Right atrium auricular region (tissue), 2 donors: ENCODE data around the gene PLPP6. TPM values are rescaled to one million over a fixed set of nuclear protein-coding genes. Genes with fewer than 3 reads are reported as not detected.

Experiments used
- DNase-seq: peaks from one replicate; pipeline ENCODE4 v3.0.0-alpha.2; 2019; ENCODE audit warnings: low spot score
- H3K27ac ChIP-seq, 2 donors: fragments of 200-600 bp; sonication (generic); 1 replicate in 1 of 2; 2 replicates in 1 of 2; pipeline ENCODE4 v1.5.1; 2016 to 2019
- H3K27me3 ChIP-seq, 2 donors: fragments of 200-600 bp; sonication (generic); one replicate each; pipeline versions ENCODE4 v1.5.1 to v1.6.0; 2017 to 2019
- H3K36me3 ChIP-seq: fragments of 200-600 bp; sonication (generic); one replicate; pipeline ENCODE4 v1.5.1; 2016
- H3K4me1 ChIP-seq, 2 donors: fragments of 200-600 bp; sonication (generic); one replicate each; pipeline versions ENCODE4 v1.5.1 to v1.6.0; 2017 to 2019
- H3K4me3 ChIP-seq, 2 donors: fragments of 200-600 bp; sonication (generic); 1 replicate in 1 of 2; 2 replicates in 1 of 2; pipeline ENCODE4 v1.5.1; 2017 to 2019; ENCODE audit warnings: mild to moderate bottlenecking in 1 of 2, moderate library complexity in 1 of 2
- H3K9me3 ChIP-seq, 2 donors: fragments of 200-600 bp; sonication (generic); one replicate each; pipeline ENCODE4 v1.5.1; 2019
- CTCF ChIP-seq, 2 donors: fragments of 200-600 bp; sonication (generic); IDR thresholded peaks; one replicate each; pipeline ENCODE4 v1.5.1; 2019; ENCODE audit warnings: antibody characterized with exemption in 2 of 2
- total RNA-seq, 2 donors: library from RNA; depleted of rRNA; stranded (reverse); fragments of >200 nt; gene quantifications; one replicate each; pipeline ENCODE4 v1.1.0, GENCODE V29; 2016

The PLPP6 gene
- total RNA-seq, 2 donors from 2014 or later = 3.9 to 4.1 TPM

DNA sequence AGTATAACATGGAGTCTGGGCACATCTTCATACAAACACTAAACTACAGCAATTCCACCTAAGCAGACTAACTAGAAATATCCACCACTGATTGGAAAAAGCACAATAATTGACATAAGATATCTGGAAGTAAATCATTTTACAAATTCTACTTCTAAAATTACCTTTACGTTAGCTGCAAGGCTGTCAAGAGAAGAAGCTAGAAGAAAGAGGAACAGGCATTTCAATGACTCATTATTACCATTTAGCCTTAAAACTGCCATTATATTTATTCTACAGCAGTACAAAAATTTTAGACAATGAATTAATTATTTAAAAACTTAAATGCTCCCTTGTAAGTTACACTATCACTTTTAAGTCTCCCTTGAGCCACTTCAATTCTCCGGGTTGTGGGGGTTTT, 43.4 kb upstream of the PLPP6 start:
- TF ChIP-seq CTCF (IDR thresholded peaks at IDR 0.05) = no peak
- no peak overlapping the region for H3K27ac ChIP-seq
- no peaks in the 10 kb centered on the region for H3K27me3 ChIP-seq
- H3K36me3 ChIP-seq = no peaks in the 10 kb centered on the region
- H3K4me3 ChIP-seq = no peak overlapping the region
- DNase-seq = no peak
- H3K4me1 ChIP-seq = no peaks in the 10 kb centered on the region
- no peaks in the 10 kb centered on the region for H3K9me3 ChIP-seq

DNA sequence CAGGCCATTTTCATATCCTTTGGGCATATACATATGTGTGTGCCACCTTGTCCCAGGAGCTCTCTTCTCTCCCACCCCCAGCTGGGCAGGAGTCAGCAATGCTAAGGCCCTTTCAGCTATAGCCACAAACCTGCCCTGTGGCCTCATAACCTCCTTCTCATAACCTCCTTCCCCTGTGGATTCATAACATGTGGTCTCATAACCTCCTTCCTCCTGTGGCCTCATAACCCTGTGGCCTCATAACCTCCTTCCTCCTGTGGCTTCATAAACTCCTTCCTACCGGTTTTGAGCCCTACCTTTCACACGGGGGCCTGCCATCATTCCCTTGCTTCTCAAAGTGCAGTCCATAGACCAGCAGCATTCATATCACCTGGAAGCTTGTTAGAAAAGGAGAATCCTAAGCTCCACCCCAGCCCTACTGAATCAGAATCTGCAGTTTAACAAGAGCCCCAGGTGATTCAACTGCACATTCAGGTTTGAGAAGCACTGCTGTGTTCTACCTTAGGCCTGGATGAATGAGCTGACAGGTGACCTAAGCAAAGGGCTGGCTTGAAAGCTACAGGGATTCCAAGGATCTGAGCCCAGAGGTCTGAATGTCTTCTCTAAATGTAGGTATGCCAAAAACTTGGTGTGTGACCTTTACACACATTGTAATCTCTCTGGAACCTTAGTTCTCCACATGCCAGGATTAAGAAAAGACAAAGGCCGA, 41.9 kb upstream of the PLPP6 start:
- Histone ChIP-seq H3K27ac (no peak overlapping the region), H3K4me3 (no peak overlapping the region), H3K4me1 (no peaks in the 10 kb centered on the region), H3K36me3 (no peaks in the 10 kb centered on the region), H3K9me3 (no peaks in the 10 kb centered on the region), H3K27me3 (no peaks in the 10 kb centered on the region)
- TF ChIP-seq CTCF (IDR thresholded peaks at IDR 0.05) = no peak
- DNase-seq = no peak

DNA sequence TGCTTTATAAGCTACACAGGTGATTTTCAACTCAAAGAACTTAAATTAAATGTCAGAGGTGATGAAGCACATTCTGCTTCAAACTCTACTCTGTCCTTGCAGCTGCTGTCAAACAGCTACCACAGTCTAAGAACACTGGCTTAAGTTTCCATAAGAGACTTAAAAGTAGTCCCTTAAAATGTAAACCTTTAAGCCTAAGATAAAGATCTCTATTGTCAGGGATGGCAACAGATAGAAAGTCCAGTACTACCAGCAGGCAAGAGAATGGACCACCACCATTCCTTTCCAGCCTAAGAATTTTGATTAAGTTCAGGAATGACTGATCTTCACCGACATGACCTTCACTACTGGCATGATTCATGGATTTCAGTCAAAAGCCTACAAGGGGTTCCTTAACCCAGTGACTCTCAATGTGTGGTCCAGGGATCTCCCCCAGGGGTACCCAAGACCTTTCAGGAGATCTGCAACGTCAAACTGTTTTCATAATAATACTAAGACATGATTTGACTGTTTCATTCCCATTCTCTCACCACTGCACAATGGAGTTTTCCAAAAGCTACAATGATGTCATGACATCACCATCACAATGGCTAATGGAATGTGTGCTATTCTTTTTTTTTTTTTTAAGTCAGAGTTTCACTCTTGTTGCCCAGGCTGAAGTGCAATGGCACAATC, 41.1 kb upstream of the PLPP6 start:
- Histone ChIP-seq H3K27me3 (no peaks in the 10 kb centered on the region), H3K36me3 (no peaks in the 10 kb centered on the region), H3K4me3 (no peak overlapping the region), H3K27ac (no peak overlapping the region), H3K4me1 (no peaks in the 10 kb centered on the region), H3K9me3 (no peaks in the 10 kb centered on the region)
- no peak for TF ChIP-seq CTCF (IDR thresholded peaks at IDR 0.05)
- no peak for DNase-seq

GRCh38 chr9:4622016-4622415, 40.1 kb upstream of the PLPP6 start:
- no peaks in the 10 kb centered on the region for H3K36me3 ChIP-seq
- DNase-seq = no peak

DNA sequence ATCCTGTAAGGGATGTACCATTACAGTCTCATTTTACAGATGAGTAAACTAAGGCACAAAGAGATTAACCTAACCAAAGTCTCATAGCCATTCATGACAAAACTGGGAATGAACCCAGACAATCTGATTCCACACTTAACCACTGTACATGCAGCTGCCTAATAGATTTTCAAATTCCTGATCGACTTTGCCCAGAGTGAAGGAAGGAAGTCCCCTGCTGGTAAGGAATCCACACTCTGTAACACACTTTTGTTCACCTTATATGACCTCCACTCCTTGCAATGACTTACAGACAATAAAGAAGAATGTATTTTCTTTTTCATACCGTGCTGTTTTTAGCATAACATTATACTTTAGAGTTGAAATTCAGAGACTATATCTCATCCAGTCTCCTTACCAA, 31.3 kb upstream of the PLPP6 start:
- TF ChIP-seq CTCF (IDR thresholded peaks at IDR 0.05) = no peak

More at GRCh38 chr9:4622016-4622415, 40.1 kb upstream of the PLPP6 start:
- no peak for TF ChIP-seq CTCF (IDR thresholded peaks at IDR 0.05)
- Histone ChIP-seq H3K27ac (no peak overlapping the region), H3K27me3 (no peaks in the 10 kb centered on the region), H3K9me3 (no peaks in the 10 kb centered on the region), H3K4me1 (no peaks in the 10 kb centered on the region), H3K4me3 (no peak overlapping the region)

More for the DNA sequence above, 31.3 kb upstream of the PLPP6 start:
- no peaks in the 10 kb centered on the region for H3K27me3 ChIP-seq
- no peaks in the 10 kb centered on the region for H3K9me3 ChIP-seq
- H3K27ac ChIP-seq = no peak overlapping the region
- no peak for DNase-seq
- no peak overlapping the region for H3K4me3 ChIP-seq
- no peaks in the 10 kb centered on the region for H3K4me1 ChIP-seq
- H3K36me3 ChIP-seq = no peaks in the 10 kb centered on the region
